Hepatocyte (in vitro differentiated cells): ENCODE measurements around the gene CADPS2.

ENCODE experiments used
- CTCF ChIP-seq: fragments of 200-600 bp; sonication (generic); IDR thresholded peaks from 2 replicates; pipeline ENCODE4 v1.5.1; 2016; ENCODE audit warnings: antibody characterized with exemption, mild to moderate bottlenecking; ENCODE audit not compliant: poor library complexity
- EZH2 ChIP-seq: fragments of 200-600 bp; sonication (generic); IDR thresholded peaks from 2 replicates; pipeline ENCODE4 v1.6.1; 2016; ENCODE audit warnings: antibody characterized with exemption, mild to moderate bottlenecking, borderline replicate concordance
- EZH2phosphoT487 ChIP-seq: fragments of 200-600 bp; sonication (generic); IDR thresholded peaks from one replicate; pipeline ENCODE4 v1.6.1; 2018; ENCODE audit warnings: antibody characterized with exemption, mild to moderate bottlenecking, low read depth, moderate library complexity; ENCODE audit not compliant: unreplicated experiment, severe bottlenecking

GRCh38 chr7:122709930-122710646 lies 176.2 kb downstream of the CADPS2 start:
- TF ChIP-seq CTCF (no peak), EZH2 (no peak), EZH2phosphoT487 (no peak)
